Measurements from ENCODE around the gene GRAMD4.

GRAMD4 gene

GRCh38 chr22:46582281-46582933 is 37.8 kb upstream of the GRAMD4 start:
- no peak for DNase-seq (ENCODE audit: low spot score)

GRCh38 chr22:46583571-46583970 is 36.6 kb upstream of the GRAMD4 start:
- DNase-seq (ENCODE audit: low spot score) = no peak

- DNase-seq (ENCODE audit: low spot score) = no peak
These were observed 35.9 kb upstream of the GRAMD4 start for GRCh38 chr22:46584081-46584921.

DNA sequence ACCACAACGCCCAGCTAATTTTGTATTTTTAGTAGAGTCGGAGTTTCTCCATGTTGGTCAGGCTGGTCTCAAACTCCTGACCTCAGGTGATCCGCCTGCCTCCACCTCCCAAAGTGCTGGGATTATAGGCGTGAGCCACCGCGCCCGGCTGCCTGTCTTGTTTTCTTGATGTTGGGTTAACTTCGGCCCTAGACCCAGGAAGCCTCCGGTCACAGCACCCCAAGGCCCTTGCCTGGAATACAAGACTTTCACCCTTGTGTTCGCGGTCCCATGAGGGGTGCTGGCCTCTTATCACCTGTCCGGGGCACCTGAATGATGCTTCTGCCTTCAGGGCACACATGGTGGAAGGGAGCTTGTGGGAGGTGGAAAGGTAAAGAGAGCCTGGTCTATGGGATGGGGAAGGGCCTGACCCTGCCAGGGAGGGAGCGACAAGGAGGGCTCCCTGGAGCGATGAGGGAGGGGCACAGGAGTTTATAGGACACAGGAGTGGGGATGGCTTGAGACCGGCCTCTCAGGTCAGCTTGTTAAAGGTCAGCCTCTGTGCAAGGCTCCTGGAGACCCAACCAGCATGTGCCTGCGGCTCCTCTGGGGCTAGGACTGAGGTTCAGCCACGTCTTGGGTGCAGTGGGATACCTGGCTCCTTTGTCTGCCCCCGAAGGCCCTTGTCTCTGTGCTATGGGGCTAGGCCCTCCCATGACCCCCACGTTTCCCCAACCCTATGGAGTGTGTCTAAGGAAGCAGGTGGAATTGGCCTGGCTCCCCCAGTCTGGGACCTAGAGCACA is 34.7 kb upstream of the GRAMD4 start:
- DNase-seq (ENCODE audit: low spot score) = no peak

DNA sequence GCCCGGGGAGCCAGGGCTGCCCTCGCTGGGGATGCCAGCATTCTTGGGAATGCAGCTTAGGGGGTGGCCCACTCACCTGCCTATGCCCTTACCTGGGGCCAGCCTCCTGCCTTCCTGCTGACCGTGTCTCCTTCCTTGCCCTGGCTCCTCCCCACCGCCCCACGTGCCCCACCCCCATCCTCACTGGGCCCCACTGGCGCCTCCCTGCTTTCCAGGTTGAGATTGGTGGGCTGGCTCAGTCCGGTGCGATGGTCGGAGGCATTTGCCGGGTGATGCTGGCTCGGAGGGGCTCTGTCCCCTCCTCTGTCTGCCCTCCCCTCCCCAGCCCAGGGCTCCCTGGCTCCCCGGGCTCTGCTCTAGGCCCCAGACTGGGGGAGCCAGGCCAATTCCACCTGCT is 34.1 kb upstream of the GRAMD4 start:
- DNase-seq (ENCODE audit: low spot score) = no peak

DNA sequence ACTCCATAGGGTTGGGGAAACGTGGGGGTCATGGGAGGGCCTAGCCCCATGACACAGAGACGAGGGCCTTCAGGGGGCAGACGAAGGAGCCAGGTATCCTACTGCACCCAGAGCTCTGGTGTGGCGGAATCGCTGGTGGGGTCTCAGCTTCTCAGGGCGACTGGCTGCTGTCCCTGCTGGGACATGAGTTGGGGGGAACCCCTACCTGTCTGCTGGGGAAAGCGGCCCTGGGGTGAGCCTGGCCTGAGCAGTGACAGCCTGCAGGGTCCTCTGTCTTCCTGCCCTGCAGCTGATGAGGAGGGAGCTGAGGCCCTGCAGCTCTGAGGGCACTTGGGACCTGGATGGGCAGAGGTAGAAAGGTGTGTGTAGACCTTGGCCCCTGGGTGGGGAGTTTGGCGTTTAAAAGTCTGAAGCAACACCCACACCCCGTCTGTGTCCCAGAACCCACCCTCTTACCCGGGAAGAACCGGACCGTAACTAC is 33.6 kb upstream of the GRAMD4 start:
- DNase-seq (ENCODE audit: low spot score) = no peak

- DNase-seq (ENCODE audit: low spot score) = no peak
These were observed 33.1 kb upstream of the GRAMD4 start for GRCh38 chr22:46587061-46587460.

DNA sequence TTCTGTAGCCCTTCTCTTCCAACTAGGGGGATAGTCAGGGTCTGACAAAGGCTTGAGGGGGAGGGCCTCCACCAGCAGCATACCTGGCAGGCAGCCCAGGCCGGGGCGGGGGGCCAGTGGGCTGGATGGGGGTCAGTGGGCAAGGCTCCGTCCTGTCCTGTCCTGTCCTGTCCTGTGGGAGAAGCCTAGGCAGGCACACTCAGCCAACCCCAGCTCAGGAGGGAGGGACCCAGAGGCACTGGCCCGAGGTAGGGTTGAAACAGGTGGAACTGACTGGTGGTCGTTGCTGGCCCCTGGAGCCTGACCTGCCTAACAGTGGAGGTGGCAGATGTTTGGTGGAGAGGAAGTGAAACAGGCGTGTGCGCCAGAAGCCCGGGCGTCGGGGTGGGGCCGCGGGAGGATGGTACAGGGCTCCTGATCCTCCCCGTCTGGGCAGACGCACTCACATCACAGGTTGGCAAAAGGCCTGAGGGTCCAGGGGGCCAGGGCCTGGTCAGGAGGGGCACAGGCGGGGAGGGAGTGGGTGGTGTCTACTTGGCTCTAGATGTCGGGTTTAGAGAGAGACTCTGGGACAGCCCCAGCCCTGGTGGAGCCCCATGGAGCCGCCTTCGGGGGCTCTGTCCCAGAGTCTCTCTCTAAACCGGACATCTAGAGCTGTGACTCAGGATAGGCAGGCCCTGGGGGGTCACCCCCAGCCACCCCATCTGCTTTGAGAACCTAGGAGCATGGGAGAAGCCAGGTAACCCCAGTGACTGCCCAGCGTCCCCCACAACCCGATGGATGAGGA is 32.5 kb upstream of the GRAMD4 start:
- no peak for DNase-seq (ENCODE audit: low spot score)

DNA sequence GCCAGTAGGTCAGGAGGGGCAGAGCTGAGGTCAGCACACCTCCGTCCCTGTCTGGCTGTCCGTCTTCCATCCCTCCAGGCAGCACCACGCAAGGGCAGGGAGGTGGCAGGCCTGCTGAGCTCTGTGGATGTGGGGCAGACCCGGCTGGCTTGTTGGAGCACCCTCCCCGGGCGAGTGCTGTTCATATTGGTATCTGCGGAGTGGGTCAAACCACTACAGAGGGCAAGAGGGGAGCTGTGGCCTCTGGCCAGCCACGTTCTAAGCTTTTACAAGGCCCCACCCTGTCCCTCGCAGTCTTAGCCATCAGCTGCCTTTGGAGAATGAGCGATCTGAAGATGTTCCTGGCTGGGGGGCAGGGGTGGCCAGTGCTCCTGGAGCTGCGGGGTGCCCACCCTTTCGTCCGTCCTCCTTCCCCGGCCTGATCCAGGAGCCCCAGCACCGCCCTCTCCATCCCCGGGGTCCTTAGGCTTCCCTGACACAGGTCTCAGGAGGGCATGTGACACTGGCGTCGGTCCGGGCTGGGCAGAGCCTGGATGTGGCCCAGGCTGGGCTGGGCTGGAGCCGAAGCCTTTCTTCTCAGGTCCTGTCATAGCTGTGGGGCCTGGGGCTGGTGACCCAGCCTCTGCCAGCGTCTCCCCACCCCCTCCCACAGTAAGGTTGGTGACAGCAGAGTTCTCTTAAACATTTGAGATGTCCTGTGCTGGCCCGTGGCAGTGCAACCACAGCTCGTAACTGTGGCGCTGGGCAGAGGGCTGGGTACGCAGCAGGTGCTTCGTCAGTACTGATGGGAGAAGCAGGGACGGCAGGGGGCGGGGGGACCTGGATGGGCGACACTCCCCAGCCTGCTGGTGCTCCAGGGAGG is 31.7 kb upstream of the GRAMD4 start:
- no peak for DNase-seq (ENCODE audit: low spot score)

DNA sequence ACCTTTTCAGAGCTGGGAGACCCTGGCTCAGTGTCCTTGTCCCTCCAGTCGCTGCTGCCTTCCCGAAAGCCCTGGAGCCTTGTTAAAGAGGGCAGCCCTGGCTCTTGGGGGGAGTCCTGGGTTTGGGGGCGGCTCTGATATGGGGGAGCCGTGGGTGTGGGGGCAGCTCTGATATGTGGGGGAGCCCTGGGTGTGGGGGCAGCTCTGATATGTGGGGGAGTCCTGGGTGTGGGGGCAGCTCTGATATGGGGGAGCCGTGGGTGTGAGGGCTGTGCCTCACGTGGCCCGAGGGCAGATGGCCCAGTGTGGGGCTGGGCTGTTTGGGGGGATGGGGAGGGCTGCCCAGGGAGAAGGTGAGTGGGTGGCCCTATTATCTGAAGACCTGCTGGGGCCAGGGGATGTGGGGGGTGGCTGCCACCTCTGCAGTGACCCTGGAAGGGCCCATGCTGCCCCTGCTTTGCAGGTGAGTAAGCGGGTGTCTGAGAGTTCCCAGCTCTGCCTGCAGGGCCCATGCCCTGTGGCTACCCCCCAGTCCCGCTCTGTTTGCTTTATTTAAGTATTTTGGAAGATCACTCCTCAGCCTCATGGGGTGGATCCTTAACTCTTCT is 30.9 kb upstream of the GRAMD4 start:
- DNase-seq (ENCODE audit: low spot score) = no peak

DNA sequence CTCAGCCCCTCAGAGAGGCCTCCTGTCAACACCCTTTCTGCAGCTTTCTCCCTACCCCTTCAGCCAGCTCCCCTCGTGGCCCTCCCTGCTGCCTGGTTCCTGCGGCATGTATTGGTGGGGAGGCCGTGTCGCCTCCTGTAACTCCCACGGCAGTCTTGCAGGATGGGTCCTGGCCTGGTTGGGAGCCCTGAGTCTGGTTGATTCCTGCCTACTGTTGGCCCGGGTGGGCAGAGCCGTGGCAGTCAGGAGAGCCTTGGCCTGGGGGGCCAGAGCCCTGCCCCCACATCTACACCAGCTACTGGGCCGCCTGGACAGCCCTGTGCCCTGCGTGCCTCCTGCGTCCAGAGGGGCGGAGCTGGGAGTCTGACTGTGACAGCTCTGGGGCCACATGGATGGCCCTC is 30.3 kb upstream of the GRAMD4 start:
- no peak for DNase-seq (ENCODE audit: low spot score)

- DNase-seq (ENCODE audit: low spot score) = no peak
These were observed 29.9 kb upstream of the GRAMD4 start for GRCh38 chr22:46590334-46590733.

- DNase-seq (ENCODE audit: low spot score) = no peak
These were observed 28.3 kb upstream of the GRAMD4 start for GRCh38 chr22:46591930-46592329.

GRCh38 chr22:46592390-46592872 is 27.8 kb upstream of the GRAMD4 start:
- no peak for DNase-seq (ENCODE audit: low spot score)

GRCh38 chr22:46593211-46593681 is 26.9 kb upstream of the GRAMD4 start:
- DNase-seq (ENCODE audit: low spot score) = no peak

GRCh38 chr22:46593996-46594946 is 25.9 kb upstream of the GRAMD4 start:
- no peak for DNase-seq (ENCODE audit: low spot score)

- DNase-seq (ENCODE audit: low spot score) = no peak
These were observed 25.3 kb upstream of the GRAMD4 start for GRCh38 chr22:46594947-46595298.

GRCh38 chr22:46595545-46595944 is 24.6 kb upstream of the GRAMD4 start:
- no peak for DNase-seq (ENCODE audit: low spot score)

- DNase-seq (ENCODE audit: low spot score) = no peak
These were observed 24.1 kb upstream of the GRAMD4 start for GRCh38 chr22:46596032-46596441.

Data from HuH-7 (cell line).